ENCODE results near the gene ECM1.

Gene ECM1

GRCh38 chr1:150558761-150559655 lies 51.1 kb downstream of the ECM1 start:
- no peak for DNase-seq (ENCODE audit: low read depth)

GRCh38 chr1:150559656-150560010 lies 51.7 kb downstream of the ECM1 start:
- DNase-seq (ENCODE audit: low read depth) = no peak

- DNase-seq (ENCODE audit: low read depth) = peak; percentile 54
Measured at GRCh38 chr1:150560011-150560438, 52.1 kb downstream of the ECM1 start.

DNA sequence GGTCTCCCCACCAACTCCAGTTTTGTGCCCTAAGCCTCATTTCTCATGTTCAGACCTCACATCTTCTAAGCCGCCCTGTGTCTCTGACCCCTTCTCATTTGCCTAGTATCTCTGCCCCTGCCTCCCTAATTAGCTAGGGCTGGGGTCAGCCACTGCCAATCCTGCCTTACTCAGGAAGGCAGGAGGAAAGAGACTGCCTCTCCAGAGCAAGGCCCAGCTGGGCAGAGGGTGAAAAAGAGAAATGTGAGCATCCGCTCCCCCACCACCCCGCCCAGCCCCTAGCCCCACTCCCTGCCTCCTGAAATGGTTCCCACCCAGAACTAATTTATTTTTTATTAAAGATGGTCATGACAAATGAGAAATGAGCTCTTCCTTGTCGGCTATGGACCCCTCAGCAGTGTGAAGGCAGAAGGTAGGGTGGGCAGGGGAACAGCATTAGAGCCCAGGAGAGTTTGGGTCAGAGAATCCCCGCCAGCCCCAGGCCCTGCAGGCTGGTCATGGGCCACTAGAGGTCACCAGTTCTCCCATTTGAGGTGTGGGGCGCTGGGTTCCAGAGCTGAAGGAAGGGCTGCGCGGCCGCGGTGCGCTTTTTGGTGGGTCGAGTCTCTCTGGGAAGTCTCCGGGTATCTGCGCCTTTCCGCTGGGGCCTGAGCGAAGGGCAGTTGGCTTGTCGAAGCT lies 52.8 kb downstream of the ECM1 start:
- peak; percentile 78 for DNase-seq (ENCODE audit: low read depth)

GRCh38 chr1:150561254-150561973 lies 53.5 kb downstream of the ECM1 start:
- DNase-seq (ENCODE audit: low read depth) = peak; percentile 40

- DNase-seq (ENCODE audit: low read depth) = peak; percentile 80
Measured at GRCh38 chr1:150561974-150562445, 54.1 kb downstream of the ECM1 start.

- peak; percentile 62 for DNase-seq (ENCODE audit: low read depth)
Measured at GRCh38 chr1:150562446-150563339, 54.8 kb downstream of the ECM1 start.
